ENCODE results near the gene BNIP2. TPM values are rescaled to one million over a fixed set of nuclear protein-coding genes. Genes with fewer than 3 reads are reported as not detected.

BNIP2 gene
- total RNA-seq, 4 donors from 2014 or later, result 84.3 to 147 (median 123) TPM

Other genes starting within 250 kb of the BNIP2 start
- gene GCNT3, start 77.5 kb downstream of the BNIP2 start, total RNA-seq, result 1 to 10 TPM in 1 of 4 donors, not detected in 3; 1.5 TPM
- gene GTF2A2, start 31.8 kb downstream of the BNIP2 start, total RNA-seq, result 10 to 100 TPM; 13.4 to 32.7 (median 17.0) TPM